ENCODE results near the gene RPH3AL.

GRCh38 chr17:356671-357434 is 4.2 kb upstream of the RPH3AL start:
- no peak for TF ChIP-seq CTCF (IDR thresholded peaks at IDR 0.05; ENCODE audit: low read depth, low read length)
- TF ChIP-seq POLR2A (IDR thresholded peaks at IDR 0.05; ENCODE audit: extremely low read depth, insufficient read length), result no peak

All from NB4 (cell line).